Measurements from ENCODE around the gene WDR27.

DNA sequence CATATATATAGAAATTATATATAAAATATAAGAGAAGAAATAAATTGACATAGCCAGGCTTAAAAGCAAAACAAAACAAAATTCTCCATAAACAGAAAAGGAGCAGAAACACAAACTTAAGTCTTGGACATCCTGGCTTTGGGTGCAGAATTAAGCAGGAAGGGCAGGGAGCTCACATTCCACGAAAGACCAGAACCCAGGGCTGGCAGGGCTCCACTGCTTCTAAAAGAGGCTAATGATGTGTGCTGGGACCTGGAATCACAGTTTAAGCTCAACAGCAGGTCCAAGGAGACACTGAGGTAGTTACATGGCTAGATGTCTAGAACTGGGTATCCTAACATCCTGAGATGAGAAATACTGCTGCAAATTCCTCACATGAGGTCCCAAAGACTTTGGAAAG lies 210.3 kb downstream of the WDR27 start:
- TF ChIP-seq, protein P1, sequence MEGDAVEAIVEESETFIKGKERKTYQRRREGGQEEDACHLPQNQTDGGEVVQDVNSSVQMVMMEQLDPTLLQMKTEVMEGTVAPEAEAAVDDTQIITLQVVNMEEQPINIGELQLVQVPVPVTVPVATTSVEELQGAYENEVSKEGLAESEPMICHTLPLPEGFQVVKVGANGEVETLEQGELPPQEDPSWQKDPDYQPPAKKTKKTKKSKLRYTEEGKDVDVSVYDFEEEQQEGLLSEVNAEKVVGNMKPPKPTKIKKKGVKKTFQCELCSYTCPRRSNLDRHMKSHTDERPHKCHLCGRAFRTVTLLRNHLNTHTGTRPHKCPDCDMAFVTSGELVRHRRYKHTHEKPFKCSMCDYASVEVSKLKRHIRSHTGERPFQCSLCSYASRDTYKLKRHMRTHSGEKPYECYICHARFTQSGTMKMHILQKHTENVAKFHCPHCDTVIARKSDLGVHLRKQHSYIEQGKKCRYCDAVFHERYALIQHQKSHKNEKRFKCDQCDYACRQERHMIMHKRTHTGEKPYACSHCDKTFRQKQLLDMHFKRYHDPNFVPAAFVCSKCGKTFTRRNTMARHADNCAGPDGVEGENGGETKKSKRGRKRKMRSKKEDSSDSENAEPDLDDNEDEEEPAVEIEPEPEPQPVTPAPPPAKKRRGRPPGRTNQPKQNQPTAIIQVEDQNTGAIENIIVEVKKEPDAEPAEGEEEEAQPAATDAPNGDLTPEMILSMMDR (IDR thresholded peaks at IDR 0.05 in 4 of 5, conservative IDR thresholded peaks at IDR 0.05 in 1 of 5) = no peak
- TF ChIP-seq POLR2A (IDR thresholded peaks at IDR 0.05) = no peak

Data from gastrocnemius medialis (tissue), 4 donors.